ENCODE data around the gene CBFA2T2.

- TF ChIP-seq CTCF (IDR thresholded peaks at IDR 0.05) (no peak), POLR2A (IDR thresholded peaks at IDR 0.05) (no peak)
Observed at GRCh38 chr20:33636776-33637175, 146.9 kb downstream of the CBFA2T2 start.
